GM23248 (cell line): ENCODE results near the gene CCNJL. TPM values are rescaled to one million over a fixed set of nuclear protein-coding genes. Genes with fewer than 3 reads are reported as not detected.
A peak's percentile ranks its signal among the peaks of the same experiment; 100 is the strongest.

Experiments used
- DNase-seq: peaks from one replicate; pipeline ENCODE4 v3.0.0-alpha.2; 2015
- H2AFZ ChIP-seq: fragments of 200-600 bp; sonication (generic); 2 replicates; pipeline ENCODE4 v1.6.1; 2016; ENCODE audit warnings: antibody characterized with exemption
- H3F3A ChIP-seq: fragments of 200-600 bp; sonication (generic); 2 replicates; pipeline ENCODE4 v1.6.1; 2016; ENCODE audit warnings: mild to moderate bottlenecking, antibody characterized with exemption, mixed run types; ENCODE audit not compliant: insufficient read depth
- H3K27ac ChIP-seq: fragments of 200-600 bp; sonication (generic); 2 replicates; pipeline ENCODE4 v1.5.1; 2016; ENCODE audit warnings: mild to moderate bottlenecking
- H3K27me3 ChIP-seq: fragments of 200-600 bp; sonication (generic); replicated peaks from 2 replicates; pipeline ENCODE4 v1.6.1; 2016; ENCODE audit warnings: mild to moderate bottlenecking; ENCODE audit not compliant: insufficient read depth
- H3K36me3 ChIP-seq: fragments of 200-600 bp; sonication (generic); 2 replicates; pipeline ENCODE4 v1.6.1; 2016; ENCODE audit warnings: low read depth, mild to moderate bottlenecking
- H3K4me1 ChIP-seq: fragments of 200-600 bp; sonication (generic); 2 replicates; pipeline ENCODE4 v1.6.1; 2016; ENCODE audit warnings: mild to moderate bottlenecking; ENCODE audit not compliant: insufficient read depth
- H3K4me2 ChIP-seq: fragments of 200-600 bp; sonication (generic); one replicate; pipeline ENCODE4 v1.6.1; 2016; ENCODE audit warnings: mild to moderate bottlenecking; ENCODE audit not compliant: unreplicated experiment
- H3K4me3 ChIP-seq: fragments of 200-600 bp; sonication (generic); 2 replicates; pipeline ENCODE4 v1.5.1; 2016; ENCODE audit warnings: mild to moderate bottlenecking
- H3K79me2 ChIP-seq: fragments of 200-600 bp; sonication (generic); 2 replicates; pipeline ENCODE4 v1.6.1; 2016; ENCODE audit warnings: mild to moderate bottlenecking; ENCODE audit not compliant: insufficient read depth
- H3K9ac ChIP-seq: fragments of 200-600 bp; sonication (generic); 2 replicates; pipeline ENCODE4 v1.6.1; 2016; ENCODE audit warnings: mild to moderate bottlenecking
- H3K9me2 ChIP-seq: fragments of 200-600 bp; sonication (generic); 2 replicates; pipeline ENCODE4 v1.6.1; 2016; ENCODE audit warnings: mixed run types, mild to moderate bottlenecking, moderate library complexity; ENCODE audit not compliant: insufficient read depth
- H3K9me3 ChIP-seq: fragments of 200-600 bp; sonication (generic); one replicate; pipeline ENCODE4 v1.6.1; 2017; ENCODE audit warnings: low read depth
- H4K20me1 ChIP-seq: fragments of 200-600 bp; sonication (generic); 2 replicates; pipeline ENCODE4 v1.6.0; 2016; ENCODE audit not compliant: insufficient read depth
- EZH2 ChIP-seq: fragments of 200-600 bp; sonication (generic); IDR thresholded peaks from 2 replicates; pipeline ENCODE4 v1.6.1; 2018; ENCODE audit warnings: antibody characterized with exemption, mild to moderate bottlenecking; ENCODE audit not compliant: insufficient read depth, poor library complexity, severe bottlenecking
- EZH2phosphoT487 ChIP-seq: fragments of 200-600 bp; sonication (generic); IDR thresholded peaks from 2 replicates; pipeline ENCODE4 v1.6.1; 2018; ENCODE audit warnings: antibody characterized with exemption, moderate library complexity, mild to moderate bottlenecking, low read depth; ENCODE audit not compliant: insufficient read depth
- WGBS, 2 experiments: methylation state at CpG; one replicate each; pipeline ENCODE4 v1.1.6; 2015 to 2017; ENCODE audit warnings: low lambda C conversion rate in 2 of 2, low coverage in 1 of 2; ENCODE audit errors: missing lambda C conversion rate in 2 of 2; 5-methylcytosine and 5-hydroxymethylcytosine counted together
- in situ Hi-C: fragments of 300-500 bp; cut with MboI; formaldehyde crosslinking; loops from 2 replicates; pipeline ENCODE4 v1.15.0; 2020
- polyA plus RNA-seq: library from polyadenylated mRNA; unstranded; fragments of >200 nt; fragmentation: Nextera tagmentation; extraction: Ambion mirVana; gene quantifications from 2 replicates; pipeline ENCODE4 v1.2.1, GENCODE V29; 2016
- total RNA-seq: library from RNA; depleted of rRNA; stranded (reverse); fragments of >200 nt; shearing (Covaris generic); gene quantifications from 2 replicates; pipeline ENCODE4 v1.2.3, GENCODE V29; 2014

The CCNJL gene
- total and polyA plus RNA-seq, 2 experiments from 2014 or later, result 0.43 TPM; not detected in 1

DNA sequence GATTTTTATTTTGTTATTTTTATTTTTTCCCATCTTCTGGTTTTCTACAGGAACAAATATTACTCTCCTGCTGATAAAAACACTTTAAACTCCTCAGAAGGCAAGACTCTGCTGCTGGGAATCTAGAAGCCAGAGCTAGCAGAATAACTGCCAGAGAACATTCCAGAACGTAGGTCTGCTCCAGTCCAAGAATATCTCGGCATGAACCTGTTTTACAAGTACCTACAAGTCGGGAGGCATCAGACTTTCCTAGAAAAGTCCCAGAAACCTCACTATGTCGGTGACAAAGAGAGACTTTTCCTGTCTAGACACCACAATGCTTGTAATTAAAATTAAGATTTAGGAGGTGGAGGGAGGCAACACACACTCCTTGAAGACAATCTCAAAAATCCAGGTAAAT, 41.7 kb downstream of the CCNJL start:
- H3K9me3 ChIP-seq, result no peaks in the 10 kb centered on the region
- in situ Hi-C loops, result no loop called here
- H3K79me2 ChIP-seq, result no peaks in the 10 kb centered on the region
- WGBS, 2 experiments, result 67 to 71% methylated on average over 4 of the region's 4 CpGs
- no peaks in the 10 kb centered on the region; the same call in 1 of the 2 replicates for H3K27me3 ChIP-seq
- DNase-seq, result no peak
- H3F3A ChIP-seq, result no peaks in the 10 kb centered on the region
- no peaks in the 10 kb centered on the region for H4K20me1 ChIP-seq
- no peak for TF ChIP-seq EZH2
- TF ChIP-seq EZH2phosphoT487, result no peak
- no peak overlapping the region for H3K4me3 ChIP-seq
- H3K4me2 ChIP-seq, result no peak overlapping the region
- no peaks in the 10 kb centered on the region for H3K4me1 ChIP-seq
- H3K27ac ChIP-seq, result no peak overlapping the region
- no peaks in the 10 kb centered on the region for H3K36me3 ChIP-seq
- no peaks in the 10 kb centered on the region for H3K9me2 ChIP-seq
- H3K9ac ChIP-seq, result no peak overlapping the region
- H2AFZ ChIP-seq, result no peak overlapping the region

- Histone ChIP-seq H3K4me3 (no peak overlapping the region), H3K27ac (no peak overlapping the region), H2AFZ (no peak overlapping the region), H3K36me3 (no peaks in the 10 kb centered on the region), H3F3A (no peaks in the 10 kb centered on the region), H4K20me1 (no peaks in the 10 kb centered on the region), H3K4me2 (no peak overlapping the region), H3K4me1 (no peaks in the 10 kb centered on the region), H3K27me3 (no peaks in the 10 kb centered on the region; the same call in 1 of the 2 replicates), H3K9ac (no peak overlapping the region), H3K9me2 (no peaks in the 10 kb centered on the region), H3K79me2 (no peaks in the 10 kb centered on the region), H3K9me3 (no peaks in the 10 kb centered on the region)
- TF ChIP-seq EZH2 (no peak), EZH2phosphoT487 (no peak)
- in situ Hi-C loops, result no loop called here
- WGBS, 2 experiments, result 71 to 72% methylated on average over 10 of the region's 10 CpGs
- DNase-seq, result peak; percentile 57
These were observed 43.3 kb downstream of the CCNJL start for GRCh38 chr5:160269017-160269416.

DNA sequence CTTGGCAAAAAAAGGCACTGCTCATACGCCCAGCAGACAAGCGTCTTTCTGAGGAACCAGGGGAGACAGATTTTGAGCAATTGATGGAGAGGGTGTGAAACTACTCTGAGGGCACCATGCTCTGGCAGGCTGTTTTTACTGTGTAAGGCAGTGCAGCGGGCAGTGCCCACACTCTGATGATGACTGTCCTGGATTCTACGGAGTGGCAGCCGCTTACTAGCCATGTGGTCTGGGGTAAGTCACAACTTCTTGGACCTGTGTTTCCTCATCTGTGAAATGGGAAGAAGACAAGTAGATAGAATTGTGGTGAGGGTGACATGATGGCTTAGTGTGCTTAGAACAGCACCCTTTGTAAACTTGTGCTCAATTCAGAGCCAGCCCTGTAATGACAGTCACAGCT, 44.2 kb downstream of the CCNJL start:
- H3K4me2 ChIP-seq, result no peak overlapping the region
- no peak overlapping the region for H3K9ac ChIP-seq
- DNase-seq, result no peak
- H3K4me1 ChIP-seq, result no peaks in the 10 kb centered on the region
- 95 to 98% methylated on average over 5 of the region's 5 CpGs for WGBS, 2 experiments
- in situ Hi-C loops, result no loop called here
- no peaks in the 10 kb centered on the region for H3F3A ChIP-seq
- no peak overlapping the region for H2AFZ ChIP-seq
- H3K36me3 ChIP-seq, result no peaks in the 10 kb centered on the region
- H3K9me2 ChIP-seq, result no peaks in the 10 kb centered on the region
- H3K27me3 ChIP-seq, result peaks cover 4% of the 10 kb centered on the region
- H3K27ac ChIP-seq, result no peak overlapping the region
- no peaks in the 10 kb centered on the region for H3K79me2 ChIP-seq
- H4K20me1 ChIP-seq, result no peaks in the 10 kb centered on the region
- TF ChIP-seq EZH2phosphoT487, result no peak
- TF ChIP-seq EZH2, result no peak
- H3K9me3 ChIP-seq, result no peaks in the 10 kb centered on the region
- H3K4me3 ChIP-seq, result no peak overlapping the region

GRCh38 chr5:160266752-160267345, 45.5 kb downstream of the CCNJL start:
- no peaks in the 10 kb centered on the region for H3K9me3 ChIP-seq
- H2AFZ ChIP-seq, result no peak overlapping the region
- H3K36me3 ChIP-seq, result no peaks in the 10 kb centered on the region
- H3K27ac ChIP-seq, result no peak overlapping the region
- no peak overlapping the region for H3K9ac ChIP-seq
- H3K9me2 ChIP-seq, result no peaks in the 10 kb centered on the region
- 67 to 78% methylated on average over 8 to 9 of the region's 9 CpGs for WGBS, 2 experiments
- H3K4me1 ChIP-seq, result no peaks in the 10 kb centered on the region
- TF ChIP-seq EZH2, result no peak
- in situ Hi-C loops, result no loop called here
- H3K79me2 ChIP-seq, result no peaks in the 10 kb centered on the region
- no peaks in the 10 kb centered on the region for H4K20me1 ChIP-seq
- peaks cover 9% of the 10 kb centered on the region; the same call in 1 of the 2 replicates for H3K27me3 ChIP-seq
- no peak overlapping the region for H3K4me3 ChIP-seq
- no peak overlapping the region for H3K4me2 ChIP-seq
- H3F3A ChIP-seq, result no peaks in the 10 kb centered on the region
- DNase-seq, result no peak

- H3K36me3 ChIP-seq, result no peaks in the 10 kb centered on the region
- TF ChIP-seq EZH2, result no peak
- TF ChIP-seq EZH2phosphoT487, result no peak
- peaks cover 9% of the 10 kb centered on the region; the same call in 1 of the 2 replicates for H3K27me3 ChIP-seq
- DNase-seq, result no peak
- no peaks in the 10 kb centered on the region for H3K79me2 ChIP-seq
- H3K9me3 ChIP-seq, result no peaks in the 10 kb centered on the region
- 78 to 82% methylated on average over 5 of the region's 5 CpGs for WGBS, 2 experiments
- in situ Hi-C loops, result no loop called here
- H3F3A ChIP-seq, result no peaks in the 10 kb centered on the region
- H3K4me1 ChIP-seq, result no peaks in the 10 kb centered on the region
- H3K9me2 ChIP-seq, result no peaks in the 10 kb centered on the region
- no peaks in the 10 kb centered on the region for H4K20me1 ChIP-seq
- H3K9ac ChIP-seq, result no peak overlapping the region
- H2AFZ ChIP-seq, result no peak overlapping the region
- H3K27ac ChIP-seq, result no peak overlapping the region
- no peak overlapping the region for H3K4me2 ChIP-seq
- H3K4me3 ChIP-seq, result no peak overlapping the region
These were observed 46.3 kb downstream of the CCNJL start for GRCh38 chr5:160266044-160266443.
